Measurements from ENCODE around the gene RAB4B.
A peak's percentile ranks its signal among the peaks of the same experiment; 100 is the strongest.

The RAB4B gene

DNA sequence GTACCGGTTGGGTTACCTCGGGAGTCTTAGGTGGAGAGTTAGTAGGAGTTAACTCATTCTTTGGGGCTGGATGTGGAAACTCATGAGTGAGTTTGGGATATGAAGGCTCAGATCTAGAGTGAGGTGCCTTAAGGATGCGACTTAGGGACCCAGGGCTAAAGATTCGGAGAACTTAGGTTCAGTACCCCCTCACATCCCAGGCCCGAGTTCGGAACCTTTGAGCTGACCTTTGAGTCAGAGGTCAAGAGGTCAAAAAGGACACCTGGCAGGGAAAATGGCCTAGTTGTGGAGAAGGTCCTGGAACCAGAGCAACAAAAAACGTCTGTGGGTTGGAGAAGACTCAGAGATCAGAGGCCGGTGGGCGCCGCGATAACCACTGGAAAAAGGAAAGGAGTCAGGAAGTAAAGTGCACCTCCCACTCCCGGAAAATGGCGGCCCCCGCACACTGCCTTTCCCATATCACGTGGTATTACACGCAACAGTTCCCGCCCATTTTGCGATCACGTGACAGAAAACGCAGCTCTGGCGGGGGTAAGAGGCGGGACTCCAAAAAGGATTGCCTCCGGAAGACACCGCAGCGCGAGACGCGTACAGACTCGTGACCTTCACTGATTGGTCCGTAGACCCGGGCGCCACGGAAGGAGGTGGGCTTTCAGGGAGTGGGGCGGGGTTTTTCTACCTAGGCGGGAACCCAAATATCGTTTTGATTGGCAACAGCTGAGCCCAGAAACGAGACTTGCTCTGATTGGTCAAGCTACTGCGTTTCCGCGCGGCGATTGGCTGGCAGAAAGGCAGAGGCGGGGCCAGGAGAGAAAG is 27.8 kb upstream of the RAB4B start, which contains the start of gene ACTMAP:
ACTMAP (minus strand) TSS at position 420 of the 816 bp plus-strand sequence. CDS start 674 bp downstream, outside the sequence.
- no peaks in the 10 kb centered on the region for H3K27me3 ChIP-seq (ENCODE audit: insufficient read depth, poor library complexity, severe bottlenecking)
- peak; percentile 100 for DNase-seq (ENCODE audit: low read depth in 1 of 2, low spot score in 1 of 2)
- H3K27ac ChIP-seq (replicated peaks) = peak within 1 kb of the TSS; percentile 99
- TF ChIP-seq GABPA (IDR thresholded peaks at IDR 0.05; ENCODE audit: low read depth) (peak; percentile 43; the same call in 1 of the 2 replicates), SPI1 (IDR thresholded peaks at IDR 0.05; ENCODE audit: borderline replicate concordance, low read depth) (peak; percentile 52; the same call in 1 of the 2 replicates), CTCF (IDR thresholded peaks at IDR 0.05; ENCODE audit: insufficient read depth, low read length) (no peak)
- H3K4me3 ChIP-seq (replicated peaks; ENCODE audit: insufficient read depth, low read length) = peak within 1 kb of the TSS; percentile 64

- H3K4me3 ChIP-seq (replicated peaks; ENCODE audit: insufficient read depth, low read length) = peak within 1 kb of the TSS; percentile 64
- TF ChIP-seq CTCF (IDR thresholded peaks at IDR 0.05; ENCODE audit: insufficient read depth, low read length) = no peak
- 0 out of 2 replicates have a peak, but pooled peaks have one; percentile 6 for TF ChIP-seq GABPA (IDR thresholded peaks at IDR 0.05; ENCODE audit: low read depth)
- TF ChIP-seq POLR2AphosphoS5 (IDR thresholded peaks at IDR 0.05; ENCODE audit: low read depth) = peak; percentile 93
- TF ChIP-seq REST (IDR thresholded peaks at IDR 0.05; ENCODE audit: insufficient replicate concordance, low read depth) = peak; percentile 8
- DNase-seq (ENCODE audit: low read depth in 1 of 2, low spot score in 1 of 2) = peak; percentile 95 to 98
Observed at GRCh38 chr19:40750874-40751537, 27.0 kb upstream of the RAB4B start, which contains the start of gene SNRPA. SNRPA (plus strand) TSS chr19:40751203; CDS start chr19:40751409, 206 bp downstream.

DNA sequence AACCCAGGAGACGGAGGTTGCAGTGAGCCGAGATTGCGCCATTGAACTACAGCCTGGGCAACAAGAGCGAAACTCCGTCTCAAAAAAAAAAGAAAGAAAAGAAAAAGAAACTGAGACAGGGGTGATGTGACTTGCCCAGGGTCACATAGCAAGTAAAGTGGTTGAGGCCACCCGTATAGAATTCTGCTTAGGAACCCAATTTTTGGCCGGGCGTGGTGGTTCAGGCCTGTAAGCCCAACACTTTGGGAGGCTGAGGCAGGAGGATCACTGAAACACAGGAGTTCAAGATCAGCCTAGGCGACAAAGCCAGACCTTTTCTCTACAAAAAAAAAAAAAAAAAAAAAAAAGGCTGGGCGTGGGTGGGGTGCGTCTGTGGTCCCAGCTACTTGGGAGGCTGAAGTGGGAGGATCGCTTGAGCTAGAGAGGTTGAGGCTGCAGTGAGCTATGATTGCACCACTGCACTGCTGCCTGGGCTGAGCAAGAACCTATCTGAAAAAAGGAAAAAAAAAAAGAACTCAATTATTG is 25.7 kb upstream of the RAB4B start:
- Histone ChIP-seq H3K4me3 (replicated peaks; ENCODE audit: insufficient read depth, low read length) (peak overlapping the region; percentile 64), H3K27me3 (ENCODE audit: insufficient read depth, poor library complexity, severe bottlenecking) (no peaks in the 10 kb centered on the region), H3K27ac (replicated peaks) (peak overlapping the region; percentile 99)
- DNase-seq (ENCODE audit: low read depth in 1 of 2, low spot score in 1 of 2) = peak in 1 of 2 experiments; percentile 25
- TF ChIP-seq POLR2AphosphoS5 (IDR thresholded peaks at IDR 0.05; ENCODE audit: low read depth) = no peak
- no peak for TF ChIP-seq GABPA (IDR thresholded peaks at IDR 0.05; ENCODE audit: low read depth)
- no peak for TF ChIP-seq CTCF (IDR thresholded peaks at IDR 0.05; ENCODE audit: insufficient read depth, low read length)
- TF ChIP-seq REST (IDR thresholded peaks at IDR 0.05; ENCODE audit: insufficient replicate concordance, low read depth) = no peak
- TF ChIP-seq SPI1 (IDR thresholded peaks at IDR 0.05; ENCODE audit: borderline replicate concordance, low read depth) = no peak

More at GRCh38 chr19:40750874-40751537, 27.0 kb upstream of the RAB4B start, which contains the start of gene SNRPA:
- H3K27me3 ChIP-seq (ENCODE audit: insufficient read depth, poor library complexity, severe bottlenecking) = no peaks in the 10 kb centered on the region
- peak within 1 kb of the TSS; percentile 99 for H3K27ac ChIP-seq (replicated peaks)

Data from HL-60 (cell line).